IMR-90 (cell line): ENCODE data around the gene ZNF831. TPM values are rescaled to one million over a fixed set of nuclear protein-coding genes. Genes with fewer than 3 reads are reported as not detected.

ENCODE experiments used
- ATAC-seq: fragments of 200-7000 bp; cut with Tn5 transposase; 2 replicates; pipeline ENCODE4 v1.9.1; 2020; ENCODE audit warnings: low read depth, mild to moderate bottlenecking, moderate library complexity
- BruUV-seq: library from RNA; stranded (reverse); fragments of 400-500 nt; replicated peaks from 2 replicates; lab custom pipeline; 2021; lab: Mats Ljungman, UMichigan
- CTCF ChIA-PET: fragments of 300-600 bp; formaldehyde crosslinking; extraction: SDS; loops from one replicate; lab custom pipeline; 2021; ENCODE audit warnings: antibody characterized with exemption; lab: Yijun Ruan, JAX
- POLR2A ChIA-PET: fragments of 300-600 bp; sonication (Branson Sonifier 250); formaldehyde crosslinking; loops from one replicate; lab custom pipeline; 2022; ENCODE audit warnings: antibody characterized with exemption; ENCODE audit not compliant: unreplicated experiment; lab: Charles Lee
- DNase-seq: peaks from one replicate; pipeline ENCODE4 v3.0.0; 2013
- H2AFZ ChIP-seq: replicated peaks from 2 replicates; pipeline ENCODE3; 2013; ENCODE audit warnings: low read length, mild to moderate bottlenecking; ENCODE audit not compliant: poor library complexity
- H2AK5ac ChIP-seq: 2 replicates; pipeline ENCODE4 v1.6.1; 2013; ENCODE audit warnings: low read depth, low read length, inconsistent platforms
- H2AK9ac ChIP-seq: replicated peaks from 2 replicates; pipeline ENCODE3; 2013; ENCODE audit warnings: mild to moderate bottlenecking, low read depth, low read length, moderate library complexity; ENCODE audit not compliant: poor library complexity
- H2BK120ac ChIP-seq: 2 replicates; pipeline ENCODE4 v1.6.1; 2013; ENCODE audit warnings: low read depth, low read length, inconsistent platforms
- H2BK15ac ChIP-seq: 3 replicates; pipeline ENCODE4 v1.6.1; 2013; ENCODE audit warnings: low read depth, low read length, inconsistent platforms
- H2BK20ac ChIP-seq: 2 replicates; pipeline ENCODE4 v1.6.1; 2013; ENCODE audit warnings: low read depth, mild to moderate bottlenecking, inconsistent platforms, low read length, moderate library complexity
- H2BK5ac ChIP-seq: 2 replicates; pipeline ENCODE4 v1.6.1; 2013; ENCODE audit warnings: mild to moderate bottlenecking, low read depth, low read length, inconsistent platforms; ENCODE audit not compliant: poor library complexity, severe bottlenecking
- H3K14ac ChIP-seq: replicated peaks from 2 replicates; pipeline ENCODE4 v1.6.1; 2013; ENCODE audit warnings: low read depth, low read length, inconsistent platforms
- H3K18ac ChIP-seq: 2 replicates; pipeline ENCODE4 v1.6.1; 2013; ENCODE audit warnings: low read depth, low read length, control low read depth
- H3K23ac ChIP-seq: 2 replicates; pipeline ENCODE4 v1.6.1; 2013; ENCODE audit warnings: low read depth, low read length, inconsistent platforms
- H3K27ac ChIP-seq: 2 replicates; pipeline ENCODE4 v1.5.1; 2013; ENCODE audit warnings: mild to moderate bottlenecking, control low read depth, low read length; ENCODE audit not compliant: insufficient read depth
- H3K27me3 ChIP-seq: 2 replicates; pipeline ENCODE4 v1.6.1; 2013; ENCODE audit warnings: low read length; ENCODE audit not compliant: control insufficient read depth, insufficient read depth
- H3K36me3 ChIP-seq: 2 replicates; pipeline ENCODE4 v1.6.1; 2013; ENCODE audit warnings: low read length, mixed read lengths; ENCODE audit not compliant: control insufficient read depth, insufficient read depth
- H3K4ac ChIP-seq: 2 replicates; pipeline ENCODE4 v1.6.1; 2013; ENCODE audit warnings: low read depth, low read length, inconsistent platforms
- H3K4me1 ChIP-seq: 2 replicates; pipeline ENCODE4 v1.6.1; 2013; ENCODE audit warnings: low read length, mixed read lengths; ENCODE audit not compliant: control insufficient read depth, insufficient read depth
- H3K4me2 ChIP-seq: 2 replicates; pipeline ENCODE4 v1.6.1; 2013; ENCODE audit warnings: low read depth, mild to moderate bottlenecking, control low read depth, low read length, moderate library complexity
- H3K4me3 ChIP-seq: 2 replicates; pipeline ENCODE4 v1.5.1; 2013; ENCODE audit warnings: low read depth, mild to moderate bottlenecking, control low read depth, low read length, moderate library complexity; ENCODE audit not compliant: insufficient read depth
- H3K56ac ChIP-seq: 2 replicates; pipeline ENCODE4 v1.6.1; 2013; ENCODE audit warnings: low read length, inconsistent platforms; ENCODE audit not compliant: insufficient read depth; ENCODE audit errors: extremely low read depth
- H3K79me1 ChIP-seq, 2 experiments: 2 replicates each; pipeline ENCODE4 v1.6.1; 2013; ENCODE audit warnings: low read length in 2 of 2, inconsistent platforms in 1 of 2, low read depth in 1 of 2
- H3K9ac ChIP-seq: 2 replicates; pipeline ENCODE4 v1.6.1; 2013; ENCODE audit warnings: low read depth, low read length, control low read depth
- H3K9me1 ChIP-seq: 2 replicates; pipeline ENCODE4 v1.6.1; 2013; ENCODE audit warnings: low read length, inconsistent platforms; ENCODE audit not compliant: insufficient read depth
- H3K9me3 ChIP-seq: 2 replicates; pipeline ENCODE4 v1.6.1; 2013; ENCODE audit warnings: low read length; ENCODE audit not compliant: control insufficient read depth, insufficient read depth
- H4K20me1 ChIP-seq: 2 replicates; pipeline ENCODE4 v1.6.1; 2013; ENCODE audit warnings: low read length, inconsistent platforms; ENCODE audit not compliant: insufficient read depth
- H4K5ac ChIP-seq: 2 replicates; pipeline ENCODE4 v1.6.1; 2013; ENCODE audit warnings: mild to moderate bottlenecking, low read depth, low read length, control low read depth
- H4K8ac ChIP-seq, 2 experiments: 2 replicates each; pipeline ENCODE4 v1.6.1; 2013; ENCODE audit warnings: low read depth in 2 of 2, low read length in 2 of 2, control low read depth in 1 of 2, inconsistent platforms in 1 of 2
- H4K91ac ChIP-seq: 2 replicates; pipeline ENCODE4 v1.6.1; 2013; ENCODE audit warnings: low read depth, low read length, inconsistent platforms; ENCODE audit not compliant: insufficient read depth
- CHD1 ChIP-seq: IDR thresholded peaks from 2 replicates; pipeline ENCODE4 v1.6.1; 2012; ENCODE audit warnings: low read depth, low read length, improper control_type of control experiment
- ELK1 ChIP-seq: fragments of 150-350 bp; IDR thresholded peaks from 2 replicates; pipeline ENCODE4 v1.6.1; 2016; ENCODE audit warnings: low read depth, mild to moderate bottlenecking, low read length, moderate library complexity, borderline replicate concordance
- NFE2L2 ChIP-seq: fragments of 150-350 bp; IDR thresholded peaks from 2 replicates; pipeline ENCODE4 v1.6.1; 2016; ENCODE audit warnings: low read depth, mild to moderate bottlenecking, low read length
- WGBS, 2 experiments: methylation state at CpG; one replicate each; pipeline versions ENCODE4 v1.1.5 to v1.1.7; 2013; ENCODE audit warnings: missing lambda C conversion rate in 2 of 2; ENCODE audit not compliant: insufficient read length in 1 of 2; ENCODE audit errors: extremely low coverage in 2 of 2; 5-methylcytosine and 5-hydroxymethylcytosine counted together
- dilution Hi-C: fragments of 300-500 bp; cut with HindIII; formaldehyde crosslinking; loops from one replicate; pipeline ENCODE4 v1.14.3; 2018; ENCODE audit warnings: low sequenced_read_pairs; ENCODE audit not compliant: unreplicated experiment
- in situ Hi-C: fragments of 300-500 bp; cut with MboI; formaldehyde crosslinking; loops from 3 replicates; pipeline ENCODE4 v1.14.3; 2019; ENCODE audit warnings: low sequenced_read_pairs, inconsistent platforms, mixed read lengths
- intact Hi-C: fragments of 100-400 bp; cut with micrococcal nuclease; formaldehyde crosslinking; loops from 2 replicates; pipeline ENCODE4 v1.10.0; 2022
- polyA plus RNA-seq, 3 experiments: library from polyadenylated mRNA; depleted of rRNA; stranded (reverse); fragments of >200 nt; gene quantifications; 2 replicates each; pipeline ENCODE4 v1.2.3, GENCODE V29; 2012; ENCODE audit warnings: low replicate concordance in 1 of 3
- total RNA-seq: library from RNA; depleted of rRNA; stranded (reverse); fragments of >200 nt; gene quantifications from 2 replicates; pipeline ENCODE4 v1.2.3, GENCODE V29; 2012
- TF ChIP-seq, protein P1 (sequence below): conservative IDR thresholded peaks from 2 replicates; pipeline ENCODE4 v1.5.1; 2012; ENCODE audit warnings: mild to moderate bottlenecking, low read depth, low read length, improper control_type of control experiment

The ZNF831 gene
- total and polyA plus RNA-seq, 2 of the 4 experiments (the other 2 are of a cell fraction), result not detected

- Histone ChIP-seq H2AFZ (no peak overlapping the region), H2BK20ac (no peak overlapping the region), H4K8ac (no peak overlapping the region), H3K27me3 (peaks cover 44% of the 10 kb centered on the region), H2AK9ac (no peak overlapping the region), H2BK5ac (no peak overlapping the region), H3K4ac (no peak overlapping the region), H4K20me1 (no peaks in the 10 kb centered on the region), H3K56ac (no peak overlapping the region), H3K4me3 (no peak overlapping the region), H4K5ac (no peak overlapping the region), H3K9me3 (peaks cover 2% of the 10 kb centered on the region; the same call in 1 of the 2 replicates), H3K23ac (no peak overlapping the region), H2BK120ac (no peak overlapping the region), H3K36me3 (no peaks in the 10 kb centered on the region), H3K9me1 (no peaks in the 10 kb centered on the region), H4K91ac (no peak overlapping the region), H2AK5ac (no peak overlapping the region), H3K4me2 (peak overlapping the region; percentile 76; the same call in 1 of the 2 replicates), H3K79me1 (no peaks in the 10 kb centered on the region), H2BK15ac (no peak overlapping the region), H3K27ac (no peak overlapping the region), H3K14ac (no peak overlapping the region), H3K18ac (no peak overlapping the region), H3K9ac (no peak overlapping the region), H3K4me1 (no peaks in the 10 kb centered on the region)
- DNase-seq (no peak), ATAC-seq (peak; percentile 24; the same call in 1 of the 2 replicates)
- dilution Hi-C loops (no loop called here), intact Hi-C loops (loop anchor here (2.0 to 10.0 kb wide), 4 partner anchors 134 to 988 kb away; partner anchors contain the start of gene STX16), in situ Hi-C loops (no loop called here)
- POLR2A ChIA-PET, result no interaction called here
- 4% methylated on average over 4 of the region's 21 CpGs; no CpG with 5 or more reads in 1 of the 2 experiments for WGBS, 2 experiments
- CTCF ChIA-PET, result interaction anchor here (2.1 kb wide), 1 partner anchor 356 kb away, joined by 17 read pairs; no protein-coding TSS in a partner anchor
- TF ChIP-seq NFE2L2 (no peak), CHD1 (no peak), ELK1 (no peak)
- TF ChIP-seq, protein P1, sequence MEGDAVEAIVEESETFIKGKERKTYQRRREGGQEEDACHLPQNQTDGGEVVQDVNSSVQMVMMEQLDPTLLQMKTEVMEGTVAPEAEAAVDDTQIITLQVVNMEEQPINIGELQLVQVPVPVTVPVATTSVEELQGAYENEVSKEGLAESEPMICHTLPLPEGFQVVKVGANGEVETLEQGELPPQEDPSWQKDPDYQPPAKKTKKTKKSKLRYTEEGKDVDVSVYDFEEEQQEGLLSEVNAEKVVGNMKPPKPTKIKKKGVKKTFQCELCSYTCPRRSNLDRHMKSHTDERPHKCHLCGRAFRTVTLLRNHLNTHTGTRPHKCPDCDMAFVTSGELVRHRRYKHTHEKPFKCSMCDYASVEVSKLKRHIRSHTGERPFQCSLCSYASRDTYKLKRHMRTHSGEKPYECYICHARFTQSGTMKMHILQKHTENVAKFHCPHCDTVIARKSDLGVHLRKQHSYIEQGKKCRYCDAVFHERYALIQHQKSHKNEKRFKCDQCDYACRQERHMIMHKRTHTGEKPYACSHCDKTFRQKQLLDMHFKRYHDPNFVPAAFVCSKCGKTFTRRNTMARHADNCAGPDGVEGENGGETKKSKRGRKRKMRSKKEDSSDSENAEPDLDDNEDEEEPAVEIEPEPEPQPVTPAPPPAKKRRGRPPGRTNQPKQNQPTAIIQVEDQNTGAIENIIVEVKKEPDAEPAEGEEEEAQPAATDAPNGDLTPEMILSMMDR, result no peak
- BruUV-seq, result no TSS peak
Measured at GRCh38 chr20:59223182-59223601, 59.6 kb downstream of the ZNF831 start.
